ENCODE results near the gene C5orf58.

DNA sequence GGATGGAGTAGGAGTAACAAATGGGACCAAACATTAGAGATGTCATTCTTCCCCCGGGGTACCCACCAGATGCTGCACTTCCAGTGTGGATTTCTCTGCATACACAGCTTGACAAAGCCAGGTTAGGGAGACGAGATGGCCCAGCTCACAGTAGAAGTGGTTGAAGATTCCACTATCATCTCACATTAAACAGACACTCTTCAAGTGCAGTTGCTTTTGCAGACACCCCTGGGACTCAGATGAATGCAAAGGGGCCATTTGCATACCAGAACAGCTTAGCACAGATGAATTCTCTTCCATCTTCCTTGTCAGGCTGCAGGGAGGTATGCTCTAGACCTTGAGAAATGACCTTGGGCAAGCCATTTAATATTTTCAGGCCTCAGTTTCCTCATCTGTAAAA lies 12.6 kb upstream of the C5orf58 start:
- TF ChIP-seq, protein P1, sequence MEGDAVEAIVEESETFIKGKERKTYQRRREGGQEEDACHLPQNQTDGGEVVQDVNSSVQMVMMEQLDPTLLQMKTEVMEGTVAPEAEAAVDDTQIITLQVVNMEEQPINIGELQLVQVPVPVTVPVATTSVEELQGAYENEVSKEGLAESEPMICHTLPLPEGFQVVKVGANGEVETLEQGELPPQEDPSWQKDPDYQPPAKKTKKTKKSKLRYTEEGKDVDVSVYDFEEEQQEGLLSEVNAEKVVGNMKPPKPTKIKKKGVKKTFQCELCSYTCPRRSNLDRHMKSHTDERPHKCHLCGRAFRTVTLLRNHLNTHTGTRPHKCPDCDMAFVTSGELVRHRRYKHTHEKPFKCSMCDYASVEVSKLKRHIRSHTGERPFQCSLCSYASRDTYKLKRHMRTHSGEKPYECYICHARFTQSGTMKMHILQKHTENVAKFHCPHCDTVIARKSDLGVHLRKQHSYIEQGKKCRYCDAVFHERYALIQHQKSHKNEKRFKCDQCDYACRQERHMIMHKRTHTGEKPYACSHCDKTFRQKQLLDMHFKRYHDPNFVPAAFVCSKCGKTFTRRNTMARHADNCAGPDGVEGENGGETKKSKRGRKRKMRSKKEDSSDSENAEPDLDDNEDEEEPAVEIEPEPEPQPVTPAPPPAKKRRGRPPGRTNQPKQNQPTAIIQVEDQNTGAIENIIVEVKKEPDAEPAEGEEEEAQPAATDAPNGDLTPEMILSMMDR (IDR thresholded peaks at IDR 0.05): no peak
- TF ChIP-seq POLR2A (IDR thresholded peaks at IDR 0.05): no peak

All from vagina (tissue), 2 donors.